Activated CD4-positive, alpha-beta T cell treated with anti-CD3 and anti-CD28 coated beads, Interleukin-2, amount 50 U/mL, for 48 hours (primary cell): ENCODE measurements around the gene ADARB1.

Source experiments
- DNase-seq, 2 experiments: peaks; one replicate each; pipeline ENCODE4 v3.0.0-alpha.2; 2020

The ADARB1 gene

DNA sequence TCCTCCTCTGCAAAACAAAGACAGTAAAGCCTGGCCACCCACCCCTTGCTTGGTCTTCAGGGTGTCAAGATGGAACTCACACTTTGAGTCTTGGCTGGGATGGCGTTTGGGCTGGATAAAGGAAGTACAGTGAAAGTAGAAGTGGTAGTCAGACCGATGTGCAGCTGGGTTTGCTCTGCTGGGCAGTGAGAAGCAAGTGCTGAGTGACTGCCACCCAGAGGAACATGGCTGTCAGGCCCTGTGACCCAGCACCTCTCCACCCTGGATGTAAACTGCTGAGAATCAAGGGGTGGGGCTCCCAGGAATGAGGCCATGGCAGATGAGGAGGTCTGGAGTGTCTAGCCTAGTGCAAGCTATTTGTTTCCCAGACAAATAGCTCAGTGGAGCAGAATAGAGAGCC lies 162.1 kb downstream of the ADARB1 start:
- DNase-seq: no peak

DNA sequence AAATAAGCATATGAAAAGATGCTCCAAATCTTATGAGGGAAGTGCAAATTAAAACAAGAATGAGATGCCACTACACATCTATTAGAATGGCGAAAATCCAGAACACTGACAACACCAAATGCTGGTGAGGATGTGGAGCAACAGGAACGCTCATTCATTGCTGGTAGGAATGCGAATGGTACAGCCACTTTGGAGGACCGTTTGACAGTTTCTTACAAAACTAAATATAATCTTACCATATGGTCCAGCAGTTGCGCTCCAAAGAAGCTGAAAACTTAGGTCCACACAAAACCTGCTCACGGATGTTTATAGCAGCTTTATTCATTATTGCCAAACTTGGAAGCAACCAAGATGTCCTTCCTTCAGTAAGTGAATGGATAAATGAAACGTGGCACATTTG lies 163.0 kb downstream of the ADARB1 start:
- no peak for DNase-seq

GRCh38 chr21:45241357-45241756 lies 167.0 kb downstream of the ADARB1 start:
- no peak for DNase-seq

GRCh38 chr21:45243603-45244002 lies 169.2 kb downstream of the ADARB1 start:
- no peak for DNase-seq

DNA sequence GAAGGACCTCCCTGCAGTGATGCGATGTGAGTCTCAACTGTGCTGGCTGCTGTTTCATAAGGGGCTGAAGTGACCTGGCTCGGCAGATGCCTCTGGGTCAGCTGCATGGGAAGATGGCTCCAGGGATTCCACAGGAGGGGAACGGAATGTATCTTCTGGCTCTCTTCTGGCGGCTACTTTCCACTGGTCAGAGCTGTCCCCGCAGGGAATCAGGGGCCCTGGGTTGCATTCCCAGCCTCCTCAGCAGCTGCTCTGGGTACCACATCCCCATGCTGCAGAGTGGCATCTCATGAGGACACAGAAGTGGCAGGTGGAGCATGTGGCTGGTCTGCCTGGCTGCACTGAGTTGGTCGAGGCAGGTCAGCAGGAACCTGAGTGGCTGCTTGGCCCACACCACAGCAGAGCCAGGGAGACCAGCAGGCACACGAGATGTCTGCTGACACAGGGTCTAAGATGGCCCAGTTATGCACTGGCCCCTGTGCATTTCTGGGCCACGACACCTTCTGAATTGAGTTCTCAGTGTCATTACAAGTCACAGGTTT lies 170.5 kb downstream of the ADARB1 start:
- DNase-seq: no peak

DNA sequence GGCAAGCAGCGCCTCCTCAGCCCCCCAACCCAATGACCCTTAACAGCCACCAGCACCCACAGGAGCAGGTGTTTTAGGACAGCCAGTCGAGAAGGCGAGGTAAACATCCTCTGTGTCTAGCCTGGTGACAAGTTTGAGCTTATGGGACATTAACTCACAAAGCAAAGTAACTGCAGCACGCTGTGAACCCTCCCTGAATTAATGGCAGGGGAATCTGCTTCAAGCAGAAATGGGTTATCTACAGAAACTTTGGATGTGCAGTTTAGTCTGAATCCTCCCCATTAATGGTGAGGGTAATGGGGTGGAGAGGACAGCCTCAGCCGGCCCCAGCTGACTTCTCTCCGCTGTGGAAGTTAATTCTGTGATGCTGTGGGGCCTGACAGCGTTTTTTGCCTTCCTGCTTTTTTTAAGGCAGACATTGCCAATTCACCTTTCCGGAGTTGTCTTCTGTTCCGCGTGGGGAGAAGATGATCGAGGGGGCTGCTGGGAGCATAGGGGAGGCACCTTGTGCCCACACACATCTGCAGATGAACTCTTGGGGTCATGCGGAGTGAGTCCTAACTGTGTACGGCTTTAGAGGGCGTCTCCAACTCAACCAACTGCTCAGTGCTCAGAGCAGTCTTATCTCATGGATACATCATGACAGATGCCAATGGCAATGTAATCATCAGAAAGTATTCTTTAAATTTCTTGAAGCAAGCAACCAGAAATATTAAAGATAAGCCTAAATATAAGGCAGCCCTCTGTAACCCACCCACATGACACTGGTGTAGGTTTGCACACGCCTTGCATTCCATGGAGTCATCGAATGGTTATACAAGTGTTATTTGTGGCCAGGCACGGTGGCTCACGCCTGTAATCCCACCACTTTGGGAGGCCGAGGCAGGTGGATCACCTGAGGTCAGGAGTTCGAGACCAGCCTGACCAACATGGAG lies 172.3 kb downstream of the ADARB1 start:
- DNase-seq: no peak

DNA sequence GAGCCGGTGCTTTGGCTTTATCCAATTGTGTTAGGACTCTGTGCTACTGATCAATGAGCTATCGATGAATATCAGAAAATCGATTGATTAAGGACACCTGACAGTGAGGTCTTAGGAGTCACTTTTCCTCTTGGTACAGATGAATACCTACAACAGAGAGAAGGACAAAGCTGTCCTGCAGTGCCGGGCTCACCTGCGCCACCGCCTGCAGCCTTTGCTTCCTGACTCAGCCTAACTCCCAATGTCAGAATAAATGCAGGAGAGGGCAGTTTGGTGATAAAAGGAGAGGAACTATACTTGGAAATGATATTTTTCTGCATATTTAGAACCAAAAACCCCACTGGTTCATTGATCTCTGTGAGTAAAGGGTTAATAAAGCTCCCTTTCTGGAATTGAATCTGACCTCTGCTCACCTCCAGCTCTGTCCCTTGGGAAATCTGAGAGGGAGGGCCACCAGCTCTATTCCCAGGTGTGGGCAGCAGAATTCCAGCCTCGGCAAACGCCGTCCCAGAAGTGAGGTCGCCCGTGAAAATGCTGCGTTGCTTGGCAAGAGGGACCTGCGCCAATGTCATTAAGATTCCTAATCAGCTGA lies 174.0 kb downstream of the ADARB1 start:
- no peak for DNase-seq

GRCh38 chr21:45248893-45249381 lies 174.6 kb downstream of the ADARB1 start:
- DNase-seq: no peak

DNA sequence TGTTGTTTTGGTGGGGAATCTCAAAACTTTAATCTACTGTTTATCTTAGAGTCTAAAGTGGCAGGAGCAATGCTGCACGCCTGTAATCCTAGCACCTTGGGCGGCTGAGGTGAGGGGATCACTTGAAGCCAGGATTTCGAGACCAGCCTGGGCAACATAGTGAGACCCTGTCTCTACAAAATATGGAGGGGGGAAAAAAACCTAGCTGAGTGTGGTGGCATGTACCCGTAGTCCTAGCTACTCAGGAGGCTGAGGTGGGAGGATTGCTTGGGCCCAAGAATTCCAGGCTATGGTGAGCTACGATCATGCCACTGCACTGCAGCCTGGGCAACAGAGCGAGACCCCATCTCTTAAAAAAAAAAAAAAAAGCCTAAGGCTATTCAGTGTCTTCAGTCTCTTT lies 175.2 kb downstream of the ADARB1 start:
- DNase-seq: no peak

- no peak for DNase-seq
These were observed 175.9 kb downstream of the ADARB1 start for GRCh38 chr21:45250272-45250671.

- no peak for DNase-seq
These were observed 176.7 kb downstream of the ADARB1 start for GRCh38 chr21:45250914-45251634.

DNA sequence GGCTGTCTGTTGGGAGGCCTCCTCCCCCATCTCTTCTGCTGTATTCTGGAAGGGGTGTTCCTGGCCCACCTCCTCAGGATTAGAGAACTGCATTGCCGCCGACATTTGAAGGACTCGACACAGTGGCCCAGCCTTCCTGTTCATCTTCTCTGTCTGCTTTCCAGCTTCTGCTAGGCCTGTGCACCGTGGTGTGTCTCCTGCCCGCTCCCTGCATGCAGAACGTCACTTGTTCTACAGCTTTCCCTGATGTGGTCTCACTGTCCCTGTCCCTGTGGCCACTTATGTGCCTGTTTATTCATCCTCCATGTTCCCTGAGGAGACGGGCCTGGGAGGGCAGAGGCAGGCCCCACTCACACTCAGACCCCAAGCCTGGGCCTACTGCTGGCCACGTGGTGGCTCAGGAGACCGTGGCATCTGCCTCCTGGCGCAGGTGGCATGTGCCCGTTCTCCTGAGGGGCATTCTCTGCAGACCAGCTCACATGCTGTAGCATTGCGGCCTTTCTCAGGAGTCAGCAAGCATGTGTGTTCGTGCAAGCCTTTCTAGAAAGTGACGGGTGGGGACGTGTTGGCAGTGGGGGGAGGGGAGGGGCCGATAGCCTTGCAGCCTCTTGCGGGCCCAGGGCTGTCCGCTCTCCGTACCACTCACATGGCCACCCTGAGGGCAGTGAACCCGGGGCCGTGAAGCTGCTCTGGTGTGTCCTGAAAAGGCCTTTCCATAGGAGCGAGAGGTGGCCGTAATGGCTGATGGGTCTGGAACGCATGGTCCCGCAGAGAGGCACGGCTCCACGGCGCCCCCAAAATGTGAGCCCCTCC lies 177.5 kb downstream of the ADARB1 start:
- DNase-seq: no peak

GRCh38 chr21:45252448-45252925 lies 178.1 kb downstream of the ADARB1 start:
- DNase-seq: no peak

- no peak for DNase-seq
These were observed 178.8 kb downstream of the ADARB1 start for GRCh38 chr21:45253180-45253579.

DNA sequence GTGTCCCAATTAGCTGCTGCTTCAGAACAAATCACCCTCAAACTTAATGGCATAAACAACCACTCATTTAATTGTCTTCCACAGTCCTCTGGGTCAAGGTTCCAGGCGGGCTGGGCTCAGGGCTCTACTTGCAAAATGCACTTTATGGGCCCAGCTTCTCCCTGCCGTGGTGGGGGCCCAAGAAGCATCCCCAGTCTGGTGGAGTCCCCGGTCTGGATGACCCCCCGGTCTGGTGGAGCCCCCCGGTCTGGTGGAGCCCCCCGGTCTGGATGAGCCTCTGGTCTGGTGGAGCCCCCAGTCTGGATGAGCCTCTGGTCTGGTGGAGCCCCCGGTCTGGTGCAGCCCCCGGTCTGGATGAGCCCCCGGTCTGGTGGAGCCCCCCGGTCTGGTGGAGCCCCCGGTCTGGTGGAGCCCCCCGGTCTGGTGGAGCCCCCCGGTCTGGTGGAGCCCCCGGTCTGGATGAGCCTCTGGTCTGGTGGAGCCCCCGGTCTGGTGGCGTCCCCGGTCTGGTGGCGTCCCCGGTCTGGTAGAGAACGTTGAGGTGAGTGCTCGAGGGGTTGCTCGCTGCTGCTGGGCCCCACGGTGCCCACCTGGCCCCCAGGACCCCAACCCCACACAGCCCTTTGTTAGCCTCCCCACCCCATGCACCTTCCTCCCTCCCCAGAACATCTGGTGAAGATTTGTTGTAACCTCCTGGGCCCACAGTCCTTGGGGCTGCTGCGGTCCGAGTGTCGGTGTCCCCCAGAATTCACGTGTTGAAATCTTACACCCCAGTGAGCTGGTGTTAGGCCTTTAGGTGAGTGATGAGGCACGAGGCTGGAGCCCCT lies 179.5 kb downstream of the ADARB1 start:
- DNase-seq: no peak

- no peak for DNase-seq
These were observed 180.1 kb downstream of the ADARB1 start for GRCh38 chr21:45254460-45254930.

DNA sequence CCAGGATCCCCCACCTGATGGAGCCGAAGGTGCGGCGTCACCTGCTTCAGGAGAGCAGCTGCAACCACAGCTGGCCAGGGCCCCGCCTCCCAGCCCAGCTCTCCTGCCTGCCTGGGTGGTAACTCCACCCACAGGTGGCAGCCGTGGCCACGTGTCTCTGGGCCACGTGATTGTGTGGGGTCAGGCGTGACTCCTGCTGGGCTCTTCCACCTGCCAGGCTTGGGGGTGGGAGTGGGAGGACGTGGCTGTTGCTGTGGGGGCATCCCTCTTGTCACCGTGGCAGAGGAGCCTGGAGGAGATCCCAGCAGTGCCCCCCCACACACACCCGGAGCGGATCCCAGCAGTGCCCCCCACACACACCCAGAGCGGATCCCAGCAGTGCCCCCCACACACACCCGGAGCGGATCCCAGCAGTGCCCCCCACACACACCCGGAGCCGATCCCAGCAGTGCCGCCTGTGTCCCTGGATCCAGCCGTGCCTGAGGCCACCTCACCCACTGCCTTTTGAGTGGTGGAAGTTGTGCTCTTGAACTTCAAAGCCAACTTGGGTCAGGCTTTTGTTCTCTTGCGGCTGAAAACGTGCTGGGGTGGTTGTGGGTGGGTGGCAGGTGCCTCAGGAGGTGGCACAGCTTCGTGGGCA lies 181.1 kb downstream of the ADARB1 start:
- no peak for DNase-seq

GRCh38 chr21:45256021-45256911 lies 181.9 kb downstream of the ADARB1 start:
- DNase-seq: no peak

DNA sequence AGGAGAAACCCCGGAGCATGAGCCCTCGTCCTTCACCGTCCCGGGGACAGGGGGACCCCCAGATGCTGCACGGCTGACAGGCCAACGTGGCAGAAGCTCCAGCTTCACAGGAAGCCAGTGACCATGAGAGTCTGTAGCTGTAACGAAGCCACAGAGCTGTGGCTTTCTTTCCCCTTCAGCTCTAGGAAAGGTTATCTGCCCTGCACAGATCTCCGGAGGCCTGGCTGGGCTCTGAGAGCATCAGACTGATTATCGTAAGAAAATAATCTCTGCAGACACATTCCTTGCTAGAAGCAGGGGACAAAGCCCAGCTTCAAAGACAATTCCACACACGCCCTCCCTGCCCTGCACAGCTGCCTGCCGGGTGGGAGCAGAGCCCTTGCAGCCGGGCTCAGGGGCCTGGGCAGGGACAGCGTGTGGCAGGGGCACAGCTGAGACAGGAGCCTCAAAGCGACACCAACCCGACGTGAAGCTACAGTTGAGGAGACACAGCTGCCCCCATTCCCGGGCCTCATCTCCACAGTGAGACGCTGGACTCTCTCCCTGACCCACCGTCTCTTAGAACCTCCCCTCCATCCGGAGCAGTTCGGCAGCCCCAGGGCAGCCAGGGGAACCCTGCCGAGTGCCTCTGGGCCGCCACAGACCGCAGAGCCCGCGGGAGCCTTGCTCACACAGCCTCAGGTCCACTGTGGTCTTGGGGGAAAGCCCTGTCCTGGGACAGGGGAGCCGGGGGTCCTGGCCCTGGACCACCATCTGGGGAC lies 182.7 kb downstream of the ADARB1 start:
- no peak for DNase-seq
